Hepatocyte (in vitro differentiated cells): ENCODE data around the gene YES1.

ENCODE experiments used
- EZH2 ChIP-seq: fragments of 200-600 bp; sonication (generic); IDR thresholded peaks from 2 replicates; pipeline ENCODE4 v1.6.1; 2016; ENCODE audit warnings: antibody characterized with exemption, mild to moderate bottlenecking, borderline replicate concordance
- TF ChIP-seq, protein P1 (sequence below): fragments of 200-600 bp; sonication (generic); IDR thresholded peaks from 2 replicates; pipeline ENCODE4 v1.5.1; 2016; ENCODE audit warnings: antibody characterized with exemption, mild to moderate bottlenecking; ENCODE audit not compliant: poor library complexity

DNA sequence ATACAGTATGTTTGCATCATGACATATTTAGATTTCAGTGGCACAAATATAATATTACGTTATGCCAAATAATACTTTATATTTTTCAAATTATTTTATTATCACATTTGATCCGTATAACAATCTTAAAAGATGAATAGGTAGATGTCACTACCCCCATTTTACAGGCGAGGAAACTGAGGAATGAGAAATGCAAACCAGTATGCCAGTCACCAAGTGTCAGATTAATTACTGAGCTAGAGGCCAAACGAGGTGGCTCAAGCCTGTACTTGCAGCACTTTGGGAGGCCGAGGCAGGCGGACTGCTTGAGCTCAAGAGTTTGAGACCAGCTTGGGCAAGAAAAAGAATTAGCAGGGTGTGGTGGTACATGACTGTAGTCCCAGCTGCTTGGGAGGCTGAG, 17.4 kb upstream of the YES1 start:
- TF ChIP-seq, protein P1, sequence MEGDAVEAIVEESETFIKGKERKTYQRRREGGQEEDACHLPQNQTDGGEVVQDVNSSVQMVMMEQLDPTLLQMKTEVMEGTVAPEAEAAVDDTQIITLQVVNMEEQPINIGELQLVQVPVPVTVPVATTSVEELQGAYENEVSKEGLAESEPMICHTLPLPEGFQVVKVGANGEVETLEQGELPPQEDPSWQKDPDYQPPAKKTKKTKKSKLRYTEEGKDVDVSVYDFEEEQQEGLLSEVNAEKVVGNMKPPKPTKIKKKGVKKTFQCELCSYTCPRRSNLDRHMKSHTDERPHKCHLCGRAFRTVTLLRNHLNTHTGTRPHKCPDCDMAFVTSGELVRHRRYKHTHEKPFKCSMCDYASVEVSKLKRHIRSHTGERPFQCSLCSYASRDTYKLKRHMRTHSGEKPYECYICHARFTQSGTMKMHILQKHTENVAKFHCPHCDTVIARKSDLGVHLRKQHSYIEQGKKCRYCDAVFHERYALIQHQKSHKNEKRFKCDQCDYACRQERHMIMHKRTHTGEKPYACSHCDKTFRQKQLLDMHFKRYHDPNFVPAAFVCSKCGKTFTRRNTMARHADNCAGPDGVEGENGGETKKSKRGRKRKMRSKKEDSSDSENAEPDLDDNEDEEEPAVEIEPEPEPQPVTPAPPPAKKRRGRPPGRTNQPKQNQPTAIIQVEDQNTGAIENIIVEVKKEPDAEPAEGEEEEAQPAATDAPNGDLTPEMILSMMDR = no peak
- no peak for TF ChIP-seq EZH2
